LNCAP (cell line): Measurements from ENCODE around the gene SHISA9.

Source experiments
- TF ChIP-seq, protein P1 (sequence below): fragments of 450-650 bp; IDR thresholded peaks from 2 replicates; pipeline ENCODE4 v1.5.1; 2017; ENCODE audit warnings: mild to moderate bottlenecking

SHISA9 gene

DNA sequence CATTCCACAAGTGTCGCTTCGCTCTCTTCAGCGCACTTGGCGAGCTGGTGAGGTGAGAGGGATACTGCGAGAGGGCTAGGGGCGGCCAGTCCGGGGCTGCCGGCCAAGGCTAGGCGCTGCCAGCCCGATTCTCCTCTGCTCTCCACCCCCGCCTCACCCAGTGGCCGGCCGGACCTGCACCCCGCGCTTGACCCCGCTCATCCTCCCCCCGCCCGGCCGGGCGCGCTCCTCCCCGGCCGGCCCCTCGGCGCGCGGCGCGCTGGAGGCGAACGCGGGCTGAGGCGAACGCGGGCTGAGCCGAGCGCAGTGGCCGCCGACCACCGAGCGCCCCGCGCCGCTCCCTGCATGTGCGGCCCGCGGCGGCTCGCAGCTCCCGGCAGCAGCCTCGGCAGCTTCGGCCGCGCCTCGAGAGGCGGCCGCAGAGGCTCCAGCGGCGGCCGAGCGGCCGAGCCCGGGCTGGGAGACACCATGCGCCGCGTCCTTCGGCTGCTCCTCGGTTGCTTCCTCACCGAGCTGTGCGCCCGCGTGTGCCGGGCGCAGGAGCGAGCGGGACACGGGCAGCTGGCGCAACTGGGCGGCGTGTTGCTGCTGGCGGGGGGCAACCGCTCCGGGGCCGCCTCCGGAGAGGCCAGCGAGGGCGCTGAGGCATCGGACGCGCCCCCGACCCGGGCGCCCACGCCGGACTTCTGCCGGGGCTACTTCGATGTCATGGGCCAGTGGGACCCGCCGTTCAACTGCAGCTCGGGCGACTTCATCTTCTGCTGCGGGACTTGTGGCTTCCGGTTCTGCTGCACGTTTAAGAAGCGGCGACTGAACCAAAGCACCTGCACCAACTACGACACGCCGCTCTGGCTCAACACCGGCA, at the start of gene SHISA9:
Gene SHISA9, plus strand, starts transcription at position 2 of the 865 bp plus-strand sequence.
- TF ChIP-seq, protein P1, sequence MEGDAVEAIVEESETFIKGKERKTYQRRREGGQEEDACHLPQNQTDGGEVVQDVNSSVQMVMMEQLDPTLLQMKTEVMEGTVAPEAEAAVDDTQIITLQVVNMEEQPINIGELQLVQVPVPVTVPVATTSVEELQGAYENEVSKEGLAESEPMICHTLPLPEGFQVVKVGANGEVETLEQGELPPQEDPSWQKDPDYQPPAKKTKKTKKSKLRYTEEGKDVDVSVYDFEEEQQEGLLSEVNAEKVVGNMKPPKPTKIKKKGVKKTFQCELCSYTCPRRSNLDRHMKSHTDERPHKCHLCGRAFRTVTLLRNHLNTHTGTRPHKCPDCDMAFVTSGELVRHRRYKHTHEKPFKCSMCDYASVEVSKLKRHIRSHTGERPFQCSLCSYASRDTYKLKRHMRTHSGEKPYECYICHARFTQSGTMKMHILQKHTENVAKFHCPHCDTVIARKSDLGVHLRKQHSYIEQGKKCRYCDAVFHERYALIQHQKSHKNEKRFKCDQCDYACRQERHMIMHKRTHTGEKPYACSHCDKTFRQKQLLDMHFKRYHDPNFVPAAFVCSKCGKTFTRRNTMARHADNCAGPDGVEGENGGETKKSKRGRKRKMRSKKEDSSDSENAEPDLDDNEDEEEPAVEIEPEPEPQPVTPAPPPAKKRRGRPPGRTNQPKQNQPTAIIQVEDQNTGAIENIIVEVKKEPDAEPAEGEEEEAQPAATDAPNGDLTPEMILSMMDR = no peak

DNA sequence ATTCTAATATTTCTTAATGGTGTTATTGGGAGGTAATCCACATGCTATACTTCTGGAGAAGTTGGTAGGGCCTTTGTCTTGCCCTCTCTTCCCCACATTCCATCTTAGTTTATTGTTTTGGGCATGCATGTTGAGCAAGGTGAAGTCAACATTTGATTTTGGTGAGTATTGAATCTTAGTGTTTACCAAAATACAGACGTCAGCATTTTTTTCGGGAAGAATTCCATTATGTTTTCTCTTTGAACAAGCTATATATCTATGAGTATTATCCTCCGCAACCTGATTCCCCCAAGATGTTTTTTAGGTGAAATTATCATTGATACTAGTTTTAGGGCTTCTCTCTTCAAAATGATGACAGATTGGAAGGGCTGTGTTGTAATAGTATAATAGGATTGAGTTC, 47.4 kb upstream of the SHISA9 start:
- TF ChIP-seq, protein P1 = no peak

DNA sequence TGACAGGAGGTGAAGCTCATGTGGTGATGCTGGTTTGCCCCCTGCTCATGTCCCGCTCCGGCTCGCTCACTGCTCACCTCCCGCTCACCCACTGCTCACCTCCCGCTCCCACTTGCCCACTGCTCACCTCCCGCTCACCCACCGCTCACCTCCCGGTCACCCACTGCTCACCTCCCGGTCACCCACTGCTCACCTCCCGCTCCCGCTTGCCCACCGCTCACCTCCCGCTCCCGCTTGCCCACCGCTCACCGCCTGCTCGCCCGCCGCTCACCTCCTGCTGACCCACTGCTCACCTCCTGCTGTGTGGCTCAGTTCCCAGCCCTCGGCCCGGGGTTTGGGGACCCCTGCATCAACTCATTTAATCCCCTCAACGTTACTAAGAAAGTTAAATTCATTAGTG, 39.1 kb upstream of the SHISA9 start:
- TF ChIP-seq, protein P1 = no peak

DNA sequence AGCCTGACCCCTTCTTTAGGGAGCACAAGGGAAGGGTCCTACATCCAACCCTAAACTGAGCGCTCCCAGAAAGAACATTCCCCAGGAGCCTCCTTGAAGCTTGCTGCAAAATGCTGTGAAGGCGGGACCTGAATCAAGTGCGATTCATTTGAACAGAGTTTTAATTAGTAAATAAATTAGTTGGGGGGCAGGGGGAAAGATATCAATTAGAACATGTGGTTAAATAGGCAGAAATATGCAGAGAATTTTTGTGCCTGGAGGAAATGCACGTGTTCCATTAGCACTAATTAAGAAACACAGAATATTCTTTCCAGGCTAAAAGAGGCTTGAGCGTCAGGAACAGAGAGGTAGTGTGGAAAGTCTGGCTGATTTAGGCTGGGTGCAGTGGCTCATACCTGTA, 38.5 kb upstream of the SHISA9 start:
- TF ChIP-seq, protein P1 = no peak

DNA sequence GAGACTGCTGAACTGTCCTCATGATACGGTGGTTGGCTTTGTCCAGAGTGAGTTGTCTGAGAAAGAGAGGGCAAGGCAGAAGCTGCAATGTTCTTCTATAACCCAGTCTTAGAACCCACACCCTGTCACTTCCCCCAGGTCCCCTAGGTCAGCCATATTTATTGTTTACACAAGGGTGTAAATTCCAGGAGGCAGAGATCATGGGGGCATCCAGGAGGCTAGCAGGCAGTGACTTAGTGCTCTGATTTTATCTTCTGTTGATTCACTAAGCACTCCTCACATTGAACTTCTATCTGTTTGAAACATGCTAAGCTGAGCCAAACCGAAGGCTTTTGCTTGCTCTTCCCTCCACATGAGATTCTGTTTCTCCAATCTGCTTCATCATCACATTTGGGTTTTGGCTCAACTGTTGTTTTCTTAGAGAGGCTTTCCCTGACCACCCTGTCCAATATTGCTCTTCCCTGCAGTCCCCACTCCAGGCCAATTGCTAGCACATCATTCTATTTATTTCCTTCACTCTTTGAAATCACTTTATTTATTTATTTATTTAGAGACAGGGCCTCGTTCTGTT, 34.3 kb upstream of the SHISA9 start:
- TF ChIP-seq, protein P1 = no peak

DNA sequence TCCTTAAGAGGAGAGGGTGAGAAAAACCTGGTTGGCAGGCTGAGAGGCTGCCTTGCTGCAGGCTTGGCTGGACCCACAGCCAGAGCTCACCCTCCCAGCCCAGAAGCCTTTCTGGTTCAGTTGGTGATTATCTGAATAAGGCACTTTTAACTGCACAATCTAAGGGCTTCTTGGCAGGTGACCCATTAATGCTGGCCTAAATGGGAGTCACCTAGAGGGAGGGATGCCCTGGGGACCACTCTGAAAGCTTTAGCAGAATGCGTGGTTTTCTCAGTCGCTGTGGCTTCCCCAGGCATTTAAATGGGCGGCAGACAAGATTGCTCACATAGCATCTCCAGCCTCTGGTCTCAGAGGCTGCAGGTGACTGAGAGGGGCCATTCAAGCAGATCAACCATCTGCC, 33.2 kb upstream of the SHISA9 start:
- TF ChIP-seq, protein P1 = no peak

DNA sequence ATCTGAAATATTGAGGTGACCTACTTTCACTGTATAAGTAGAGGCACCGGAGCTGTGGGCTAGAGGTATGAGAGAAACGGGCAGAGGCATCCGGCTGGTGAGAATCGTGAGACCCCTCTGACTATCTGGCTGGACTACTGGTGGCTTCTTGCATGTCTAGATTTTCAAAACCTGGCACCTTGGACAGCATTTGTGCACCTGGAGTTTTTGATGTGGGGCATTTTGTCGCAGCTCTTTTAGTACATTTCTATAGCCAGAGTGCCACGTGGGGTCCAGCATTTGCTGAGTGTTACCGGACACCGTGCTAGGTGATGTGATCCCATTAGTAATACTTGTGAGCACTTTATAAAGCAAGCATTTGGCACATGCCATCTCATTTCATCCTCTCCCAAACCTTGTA, 32.6 kb upstream of the SHISA9 start:
- TF ChIP-seq, protein P1 = no peak
